NCI-H446 treated with DMSO at 0.1 percent for 48 hours (cell line): ENCODE data around the gene TRIM52.

Experiments used
- DNase-seq: peaks from one replicate; lab custom pipeline; 2025; lab: John Stamatoyannopoulos, UW

TRIM52 gene

GRCh38 chr5:181258576-181258975 lies 2.4 kb downstream of the TRIM52 start:
- no peak for DNase-seq

GRCh38 chr5:181255836-181256578 lies 4.9 kb downstream of the TRIM52 start:
- DNase-seq: no peak

- no peak for DNase-seq
Measured at GRCh38 chr5:181255276-181255675, 5.7 kb downstream of the TRIM52 start.

- DNase-seq: no peak
Measured at GRCh38 chr5:181248277-181248676, 12.7 kb downstream of the TRIM52 start.

GRCh38 chr5:181246276-181247049 lies 14.5 kb downstream of the TRIM52 start:
- no peak for DNase-seq

- DNase-seq: no peak
Measured at GRCh38 chr5:181245427-181246275, 15.3 kb downstream of the TRIM52 start.

- DNase-seq: no peak
Measured at GRCh38 chr5:181243564-181244343, 17.2 kb downstream of the TRIM52 start, which contains the start of gene RACK1. TSS of gene RACK1 (minus strand) at chr5:181243906. CDS start at chr5:181243800, 106 bp downstream.

- no peak for DNase-seq
Measured at GRCh38 chr5:181243018-181243563, 17.9 kb downstream of the TRIM52 start.

- DNase-seq: no peak
Measured at GRCh38 chr5:181242031-181242451, 18.9 kb downstream of the TRIM52 start.

GRCh38 chr5:181241393-181241975 lies 19.5 kb downstream of the TRIM52 start:
- DNase-seq: no peak

- DNase-seq: no peak
Measured at GRCh38 chr5:181239062-181239663, 21.8 kb downstream of the TRIM52 start.

GRCh38 chr5:181237729-181238385 lies 23.1 kb downstream of the TRIM52 start:
- no peak for DNase-seq

GRCh38 chr5:181236954-181237641 lies 23.8 kb downstream of the TRIM52 start:
- no peak for DNase-seq

GRCh38 chr5:181236471-181236870 lies 24.5 kb downstream of the TRIM52 start:
- no peak for DNase-seq

- no peak for DNase-seq
Measured at GRCh38 chr5:181235689-181236366, 25.1 kb downstream of the TRIM52 start.

- DNase-seq: no peak
Measured at GRCh38 chr5:181235323-181235688, 25.6 kb downstream of the TRIM52 start.

- no peak for DNase-seq
Measured at GRCh38 chr5:181234455-181235306, 26.3 kb downstream of the TRIM52 start.
